GM19238 (cell line): ENCODE data around the gene NIPSNAP3A.
"Not testable (repeated sequence)": the region's sequence is repeated elsewhere in the genome, so short reads cannot be mapped to it uniquely, and the experiment has no call there.

Experiments
- DNase-seq: peaks from one replicate; pipeline ENCODE4 v3.0.0; 2011; ENCODE audit warnings: low spot score; ENCODE audit not compliant: insufficient read length

The NIPSNAP3A gene

DNA sequence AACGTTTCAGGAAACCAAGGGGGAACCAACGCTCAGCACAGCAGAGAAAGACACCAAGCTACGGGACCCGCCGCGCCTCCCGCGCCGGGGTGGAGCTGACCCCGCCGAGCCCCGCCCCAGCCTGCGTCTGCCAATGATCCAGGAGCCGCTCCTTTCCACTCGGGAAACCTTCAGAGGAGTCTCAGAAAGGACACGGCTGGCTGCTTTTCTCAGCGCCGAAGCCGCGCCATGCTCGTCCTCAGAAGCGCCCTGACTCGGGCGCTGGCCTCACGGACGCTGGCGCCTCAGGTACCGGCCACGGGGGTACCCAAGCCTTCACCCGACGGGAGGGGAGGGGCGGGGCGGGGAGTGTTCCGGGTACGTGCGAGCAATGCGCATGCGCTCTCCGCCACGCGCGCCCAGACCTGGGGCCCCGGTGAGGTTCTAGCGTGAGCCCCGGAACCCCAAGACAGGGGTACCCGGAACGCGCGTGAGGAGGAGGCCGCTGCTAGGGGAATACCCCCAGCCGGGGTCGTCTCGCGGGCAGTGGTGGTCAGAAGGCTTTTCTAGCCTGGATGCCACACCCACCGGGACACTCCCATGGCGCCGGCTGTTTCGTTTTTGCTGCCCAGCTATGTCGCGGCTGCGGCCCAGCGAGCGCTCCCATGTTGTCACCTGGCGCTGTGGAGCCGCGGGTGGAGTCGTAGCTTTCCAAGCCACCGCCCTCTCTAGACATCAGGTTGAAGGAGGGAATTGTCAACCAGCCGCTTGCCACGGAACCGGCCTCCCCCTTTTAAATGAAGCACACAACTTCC lies at the start of gene NIPSNAP3A:
Gene NIPSNAP3A (plus strand): TSS at position 119 of the 794 bp plus-strand sequence. CDS start 110 bp downstream, at position 229.
- peak; percentile 62 for DNase-seq

DNA sequence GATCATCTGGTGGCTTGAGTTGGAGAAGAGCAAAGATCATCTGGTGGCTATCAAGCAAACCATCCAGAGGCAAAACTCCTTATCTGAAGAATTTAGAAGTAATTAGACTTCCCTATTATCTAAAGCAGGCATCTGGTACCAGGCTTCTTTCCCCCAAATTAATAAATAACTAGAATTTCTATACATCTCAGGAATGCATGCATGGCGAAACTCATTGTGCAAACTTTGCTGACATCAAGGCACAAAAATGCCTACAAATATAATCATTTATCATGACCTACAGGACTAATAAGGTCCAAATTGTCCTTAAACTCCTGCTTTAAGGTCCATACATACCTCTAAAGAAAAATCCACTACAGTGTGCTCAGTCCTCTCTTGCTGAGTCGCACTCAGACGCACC lies 47.2 kb upstream of the NIPSNAP3A start:
- DNase-seq = no peak

DNA sequence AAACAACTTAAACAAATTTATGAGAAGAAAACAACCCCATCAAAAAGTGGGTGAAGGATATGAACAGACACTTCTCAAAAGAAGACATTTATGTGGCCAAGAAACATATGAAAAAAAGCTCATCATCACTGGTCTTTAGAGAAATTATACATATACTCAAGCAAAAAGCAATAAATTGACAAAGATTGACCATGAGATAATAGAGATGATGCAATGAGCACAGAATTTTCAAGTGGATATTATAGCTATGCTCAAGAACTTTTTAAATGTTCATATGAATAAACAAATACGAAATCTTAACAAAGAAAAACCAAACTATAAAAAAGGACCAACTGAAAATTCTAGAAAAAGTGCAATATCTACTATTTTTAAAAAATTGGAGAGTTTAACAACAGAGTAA lies 38.7 kb upstream of the NIPSNAP3A start:
- DNase-seq = not testable (repeated sequence)

DNA sequence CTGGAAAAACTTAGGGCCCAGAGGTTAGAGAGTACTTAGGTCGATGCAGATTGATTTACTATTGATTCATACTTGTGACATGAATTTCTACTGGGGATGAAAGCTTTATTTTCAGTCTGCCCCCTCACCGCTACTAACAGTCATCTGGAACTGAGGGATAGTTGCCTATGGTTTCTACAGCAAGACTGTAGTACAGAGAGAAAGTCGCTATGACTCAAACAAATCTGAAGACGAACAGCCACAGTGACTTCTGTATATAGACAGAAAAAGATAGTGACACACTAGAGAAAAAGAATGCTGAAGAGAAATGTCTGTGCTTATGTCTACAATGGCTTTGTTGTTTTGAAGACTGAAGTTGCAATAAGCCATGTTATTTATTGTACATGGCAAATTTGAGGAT lies 35.9 kb upstream of the NIPSNAP3A start:
- DNase-seq = no peak

DNA sequence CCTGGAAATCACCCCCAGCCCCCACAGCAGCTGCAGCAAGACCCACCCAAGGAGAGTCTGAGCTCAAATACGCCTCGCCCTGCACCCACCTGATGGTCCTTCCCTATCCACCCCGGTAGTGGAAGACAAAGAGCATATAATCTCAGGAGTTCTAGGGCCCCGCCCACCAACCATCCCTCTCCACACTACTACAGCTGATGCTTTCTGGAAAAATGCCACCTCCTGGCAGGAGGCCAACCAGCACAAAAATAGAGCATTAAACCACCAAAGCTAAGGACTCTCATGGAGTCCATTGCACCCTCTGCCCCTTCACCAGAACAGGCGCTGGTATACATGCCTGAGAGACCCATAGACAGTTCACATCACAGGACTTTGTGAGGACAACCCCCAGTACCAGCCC lies 22.5 kb upstream of the NIPSNAP3A start:
- DNase-seq = no peak

DNA sequence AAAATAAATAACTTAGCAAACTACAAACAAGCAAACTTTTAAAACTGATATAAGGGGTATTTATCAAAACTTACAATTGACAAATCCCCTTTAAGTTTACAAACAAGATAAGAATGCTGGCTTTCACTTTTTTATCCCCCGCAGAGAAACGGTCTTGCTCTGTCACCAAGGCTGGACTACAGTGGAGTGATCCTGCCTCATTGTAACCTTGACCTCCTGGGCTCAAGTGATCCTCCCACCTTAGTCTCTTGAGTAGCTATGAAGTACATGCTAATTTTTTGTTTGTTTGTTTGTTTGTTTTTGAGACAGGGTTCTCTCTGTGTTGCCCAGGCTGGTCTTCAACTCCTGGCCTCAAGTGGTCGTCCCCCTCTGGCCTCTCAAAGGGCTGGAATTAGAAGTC lies 9.0 kb upstream of the NIPSNAP3A start:
- no peak for DNase-seq

DNA sequence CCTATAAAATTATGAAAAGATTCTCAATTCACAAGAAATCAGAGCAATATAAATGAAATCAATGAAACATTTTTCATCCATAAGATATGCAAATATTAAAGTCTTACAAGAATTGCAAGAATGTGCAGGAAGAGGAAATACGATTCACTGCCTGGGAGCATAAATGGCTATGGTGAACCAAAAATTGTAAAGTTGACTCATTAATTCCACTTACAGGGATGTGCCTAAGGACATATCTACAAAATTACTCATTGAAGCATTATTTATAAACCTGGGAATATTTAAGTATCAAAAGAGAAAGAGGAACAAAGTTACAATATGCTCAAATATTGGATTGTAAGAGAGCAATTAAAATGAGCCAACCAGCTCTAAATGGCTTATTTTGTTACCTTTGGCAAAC lies 6.9 kb upstream of the NIPSNAP3A start:
- DNase-seq = no peak

DNA sequence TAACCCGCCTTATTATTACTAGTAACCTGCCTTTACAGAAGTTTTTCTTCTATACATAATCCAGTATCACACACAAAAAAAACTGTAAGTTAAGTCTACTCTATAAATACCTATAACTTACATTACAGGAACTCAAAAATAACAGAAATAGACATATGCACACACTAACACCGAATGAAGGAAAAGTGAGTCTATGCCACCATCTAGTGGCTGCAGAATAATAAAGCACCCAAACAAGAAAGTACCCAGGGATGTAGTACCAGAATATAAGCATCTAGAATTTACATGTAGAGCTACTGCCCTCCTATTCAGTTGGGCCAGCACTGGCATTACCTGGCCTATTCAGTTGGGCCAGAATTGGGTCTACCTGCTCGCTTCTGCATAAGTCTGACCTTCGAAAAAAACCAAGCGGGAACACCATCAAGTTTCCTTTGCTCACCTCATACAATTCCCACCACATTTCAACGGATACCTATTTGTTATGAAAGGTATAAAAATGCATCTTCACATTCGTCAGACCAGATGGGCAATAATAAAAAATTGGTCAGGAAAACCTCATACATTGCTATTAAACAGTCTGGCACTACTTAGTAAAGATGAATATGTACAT lies 4.0 kb upstream of the NIPSNAP3A start:
- no peak for DNase-seq

DNA sequence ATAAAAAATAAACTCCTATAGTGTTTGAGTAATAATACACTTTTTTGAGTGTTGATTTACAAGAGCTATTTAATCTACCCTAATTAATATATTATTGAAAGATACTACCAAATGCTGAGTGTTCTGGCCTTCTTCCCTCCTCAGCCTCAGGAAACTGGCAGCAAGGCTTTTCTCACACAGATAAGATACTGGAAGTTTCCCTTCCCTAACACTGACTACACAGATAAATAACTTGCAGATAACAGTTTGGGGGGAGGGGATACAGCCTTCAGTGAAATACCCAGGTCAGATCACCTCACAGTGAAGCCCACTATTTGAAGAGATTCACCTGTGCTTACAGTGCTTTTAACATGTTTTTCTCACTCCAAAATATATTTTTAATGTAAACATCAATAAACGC lies 1.6 kb upstream of the NIPSNAP3A start:
- DNase-seq = no peak

DNA sequence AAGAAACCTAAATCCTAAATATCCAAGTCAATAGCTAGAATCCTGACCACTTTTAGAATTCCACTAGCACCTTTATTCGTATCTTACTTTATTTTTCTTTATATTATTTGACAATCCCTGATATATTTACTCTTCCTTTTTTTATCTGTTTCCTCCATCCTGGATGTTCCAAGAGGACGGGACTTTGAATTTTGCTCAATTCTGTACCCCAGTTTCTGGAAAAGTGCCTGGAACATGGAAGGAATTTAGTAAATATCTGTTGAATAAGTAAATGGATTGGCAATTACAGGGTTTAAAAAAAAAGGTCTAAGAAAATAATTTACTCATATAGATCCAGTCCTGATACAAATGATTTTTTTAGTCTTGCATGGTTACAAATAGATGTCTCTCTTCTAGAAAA lies 1.2 kb upstream of the NIPSNAP3A start:
- no peak for DNase-seq

DNA sequence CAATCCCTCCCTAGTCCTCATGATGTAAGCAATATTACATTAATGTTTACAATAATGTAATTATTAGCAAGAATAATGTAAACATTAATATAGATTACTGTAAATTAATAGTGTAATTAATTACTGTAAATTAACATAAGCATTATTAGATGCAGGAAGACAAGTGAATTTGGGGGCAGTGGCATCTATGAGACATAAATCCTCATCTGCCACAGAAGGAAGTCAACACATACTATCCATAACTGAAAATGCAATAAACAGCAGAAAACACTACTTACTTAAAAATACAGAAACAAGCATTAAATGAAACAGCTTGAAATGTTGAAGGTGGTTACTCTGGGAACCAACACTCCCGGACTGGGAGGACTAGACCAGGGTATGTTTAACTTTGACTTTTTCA lies 685 bp upstream of the NIPSNAP3A start:
- DNase-seq = no peak

DNA sequence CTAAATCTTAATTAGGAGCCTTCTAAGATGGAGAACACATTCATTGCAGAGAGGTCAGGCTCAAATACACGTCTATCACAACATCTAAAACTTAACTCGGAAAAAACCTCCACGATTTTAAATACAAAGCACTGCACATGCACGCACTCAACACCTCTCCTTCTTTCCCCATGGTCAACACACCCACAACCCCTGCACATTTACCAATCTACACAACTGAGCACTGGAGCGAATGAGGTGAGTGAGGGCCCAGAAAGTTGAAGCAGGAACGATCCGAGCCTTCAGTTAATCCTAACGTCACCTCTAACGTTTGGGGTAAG lies 278 bp upstream of the NIPSNAP3A start:
- no peak for DNase-seq

DNA sequence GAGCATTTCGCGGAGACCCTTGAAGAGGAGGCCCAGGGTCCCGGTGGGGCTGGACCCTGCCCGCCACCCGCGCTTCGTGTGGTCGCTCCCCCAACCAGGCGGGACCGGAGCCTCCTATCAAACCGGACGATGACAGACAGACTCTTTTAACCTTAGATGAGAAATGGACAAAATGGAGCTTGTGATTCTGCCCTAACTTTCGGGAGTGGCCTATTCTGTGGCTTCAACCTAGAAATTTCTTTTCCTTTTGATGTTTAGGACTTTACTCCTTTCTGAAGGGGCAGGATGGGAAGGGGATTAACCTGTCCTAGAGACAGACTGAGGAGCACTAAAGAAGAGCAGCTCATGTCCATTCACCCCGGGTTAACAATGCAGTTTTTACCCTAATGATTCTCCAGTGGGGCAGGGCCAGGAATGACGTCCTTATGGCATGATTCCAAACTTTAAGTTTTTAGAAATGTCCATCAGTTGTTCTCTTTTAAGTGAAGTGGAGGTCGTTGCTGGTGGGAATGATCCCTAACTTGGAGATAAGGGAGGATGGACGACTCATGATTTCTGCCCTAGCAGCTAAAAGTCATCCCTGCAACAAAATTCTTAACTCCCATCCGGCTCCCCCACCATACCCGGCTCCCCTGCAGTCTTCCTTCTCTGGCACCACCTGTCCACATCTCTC lies 1.0 kb downstream of the NIPSNAP3A start:
- no peak for DNase-seq

DNA sequence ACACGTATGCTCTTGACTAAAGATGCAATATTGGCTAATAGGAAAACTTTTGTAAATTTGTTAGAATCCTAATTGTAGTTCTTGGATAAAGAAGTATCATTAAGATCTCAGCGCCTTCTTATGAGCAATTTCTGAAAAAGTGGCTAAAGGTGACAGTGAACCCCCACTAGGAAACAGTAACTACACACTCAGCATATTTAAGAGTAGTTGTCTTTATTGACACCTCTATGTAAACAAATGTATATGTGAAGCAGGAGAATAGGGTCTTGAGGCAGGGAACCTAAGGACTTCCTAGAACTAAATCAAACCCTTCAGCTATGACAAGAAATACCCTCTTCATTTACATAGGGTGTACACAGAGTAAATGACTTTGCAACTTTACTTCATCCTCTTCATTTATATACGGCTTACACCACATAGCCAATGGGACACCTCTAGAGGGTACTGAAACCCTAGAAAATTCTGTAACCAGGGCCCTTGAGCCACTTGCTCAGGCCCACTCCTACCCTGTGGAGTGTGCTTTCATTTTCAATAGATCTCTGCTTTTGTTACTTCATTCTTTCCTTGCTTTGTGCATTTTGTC lies 2.8 kb downstream of the NIPSNAP3A start:
- DNase-seq = no peak

DNA sequence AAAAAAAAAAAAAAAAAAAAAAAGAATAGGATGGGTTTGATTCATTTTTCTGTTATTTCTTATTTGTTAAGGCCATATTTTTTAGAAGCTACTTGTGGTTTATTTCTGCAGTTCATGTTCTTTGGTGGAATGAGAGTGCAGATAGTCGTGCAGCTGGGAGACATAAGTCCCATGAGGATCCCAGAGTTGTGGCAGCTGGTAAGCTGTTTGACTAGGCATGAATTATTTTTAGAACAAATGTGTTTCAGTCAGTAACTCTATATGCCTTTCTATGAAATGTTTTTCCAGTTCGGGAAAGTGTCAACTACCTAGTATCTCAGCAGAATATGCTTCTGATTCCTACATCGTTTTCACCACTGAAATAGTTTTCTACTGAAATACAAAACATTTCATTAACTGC lies 11.5 kb downstream of the NIPSNAP3A start:
- DNase-seq = no peak

DNA sequence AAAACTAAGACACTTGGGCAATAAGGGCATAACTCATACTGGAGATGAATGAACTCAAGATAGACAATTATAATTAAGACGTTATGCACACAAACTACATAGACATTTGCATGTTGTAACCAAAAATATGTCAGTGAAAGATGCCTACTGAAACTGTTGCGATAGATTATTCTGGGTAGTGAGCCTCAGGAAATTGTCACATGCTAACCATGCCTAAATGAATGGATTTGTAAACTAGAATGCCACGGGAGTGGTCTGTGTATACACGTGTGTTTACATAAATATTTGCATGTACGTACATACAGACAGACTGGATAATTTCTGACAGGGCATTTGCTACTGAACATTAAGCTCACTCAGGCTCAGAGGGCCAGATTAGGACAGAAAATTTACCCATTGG lies 17.7 kb downstream of the NIPSNAP3A start:
- no peak for DNase-seq

DNA sequence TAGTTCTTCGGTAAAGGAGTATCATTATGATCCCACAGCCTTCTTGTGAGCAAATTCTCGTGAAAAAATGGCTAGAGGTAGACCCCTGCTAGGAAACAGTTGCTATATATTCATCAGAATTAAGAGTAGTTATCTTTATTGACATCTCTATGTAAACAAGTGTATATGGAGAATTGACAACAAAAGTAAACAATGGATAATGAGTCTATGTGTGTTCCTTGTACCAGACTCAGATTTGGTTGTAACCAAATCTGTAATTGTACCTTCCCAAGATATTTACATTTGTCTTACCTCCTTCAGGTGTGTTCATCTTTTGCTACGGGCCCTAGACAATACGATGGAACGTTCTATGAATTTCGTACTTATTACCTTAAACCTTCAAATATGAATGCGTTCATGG lies 18.5 kb downstream of the NIPSNAP3A start:
- DNase-seq = no peak

DNA sequence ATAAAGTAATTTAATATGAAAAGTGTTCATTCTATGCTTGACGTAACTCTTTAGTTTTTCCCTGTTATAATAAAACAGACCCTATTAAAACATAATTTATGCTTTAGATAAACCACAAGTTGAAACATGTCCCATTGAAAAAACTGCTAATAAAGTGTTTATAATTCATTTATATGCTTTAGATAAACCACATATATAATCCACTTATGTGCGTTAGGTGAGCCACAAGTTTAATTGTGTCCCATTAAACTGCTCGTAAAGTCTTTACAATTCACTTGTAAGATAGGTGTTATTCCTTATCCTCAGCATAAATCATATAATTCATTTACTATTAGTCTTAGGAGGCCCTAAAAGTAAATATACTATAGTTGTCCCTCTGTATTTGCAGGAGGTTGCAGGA lies 20.0 kb downstream of the NIPSNAP3A start:
- DNase-seq = no peak

DNA sequence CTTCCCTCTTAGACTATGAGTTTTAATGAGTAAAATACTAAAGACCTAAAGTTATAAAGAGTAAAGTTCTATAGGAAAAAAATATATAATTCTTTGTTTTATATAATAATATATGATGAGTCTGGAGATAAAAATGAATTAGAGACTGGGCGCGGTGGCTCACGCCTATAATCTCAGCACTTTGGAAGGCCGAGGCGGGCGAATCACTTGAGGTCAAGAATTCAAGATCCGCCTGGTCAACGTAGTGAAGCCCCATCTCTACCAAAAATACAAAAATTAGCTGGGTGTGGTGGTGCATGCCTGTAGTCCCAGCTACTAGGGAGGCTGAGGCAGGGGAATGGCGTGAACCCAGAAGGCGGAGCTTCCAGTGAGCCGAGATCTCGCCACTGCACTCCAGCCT lies 21.5 kb downstream of the NIPSNAP3A start:
- DNase-seq = not testable (repeated sequence)

DNA sequence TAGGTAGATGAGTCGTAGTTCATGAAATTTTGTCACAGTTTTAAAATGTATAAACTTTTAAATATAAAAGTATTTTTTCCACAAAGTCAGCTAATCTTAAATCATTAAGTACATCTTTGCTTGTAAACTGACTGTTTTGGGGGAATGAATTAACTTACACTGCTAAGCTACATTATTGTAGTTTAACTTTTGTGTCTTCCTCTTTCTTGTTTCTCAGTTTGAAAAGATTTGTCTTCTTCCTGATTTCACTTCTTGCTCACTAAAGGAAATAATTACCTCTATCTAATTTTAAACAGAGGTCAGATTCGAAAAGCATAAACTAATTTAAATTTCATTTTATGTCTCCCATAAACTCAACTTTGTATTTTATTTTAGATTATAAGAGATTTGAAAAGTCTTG lies 22.2 kb downstream of the NIPSNAP3A start:
- no peak for DNase-seq

DNA sequence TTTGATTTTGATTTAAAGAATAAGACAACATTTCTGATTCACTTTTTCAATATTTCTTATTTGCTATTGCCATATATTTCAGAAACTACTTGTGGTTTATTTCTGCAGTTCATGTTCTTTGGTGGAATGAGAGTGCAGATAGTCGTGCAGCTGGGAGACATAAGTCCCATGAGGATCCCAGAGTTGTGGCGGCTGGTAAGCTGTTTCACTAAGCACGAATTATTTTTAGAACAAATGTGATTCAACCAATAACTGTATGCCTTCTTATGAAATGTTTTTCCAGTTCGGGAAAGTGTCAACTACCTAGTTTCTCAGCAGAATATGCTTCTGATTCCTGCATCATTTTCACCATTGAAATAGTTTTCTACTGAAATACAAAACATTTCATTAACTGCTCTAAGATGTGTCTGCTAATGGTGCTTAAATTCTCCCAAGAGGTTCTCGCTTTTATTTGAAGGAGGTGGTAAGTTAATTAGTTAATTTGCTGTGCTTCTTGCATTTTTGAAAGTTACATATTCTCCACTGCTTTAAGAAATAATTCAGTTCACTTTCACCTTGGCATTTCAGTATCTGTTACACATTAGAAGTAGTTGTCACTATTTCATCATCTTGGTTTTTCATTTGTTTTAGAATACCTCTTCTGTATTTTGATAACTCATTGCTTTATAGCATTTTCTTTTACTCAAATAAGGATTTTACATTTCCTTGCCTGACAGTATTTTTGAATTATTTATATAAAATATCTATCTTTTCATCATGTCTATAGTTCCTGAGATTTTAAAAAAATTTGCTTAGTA lies 25.4 kb downstream of the NIPSNAP3A start:
- DNase-seq = no peak

DNA sequence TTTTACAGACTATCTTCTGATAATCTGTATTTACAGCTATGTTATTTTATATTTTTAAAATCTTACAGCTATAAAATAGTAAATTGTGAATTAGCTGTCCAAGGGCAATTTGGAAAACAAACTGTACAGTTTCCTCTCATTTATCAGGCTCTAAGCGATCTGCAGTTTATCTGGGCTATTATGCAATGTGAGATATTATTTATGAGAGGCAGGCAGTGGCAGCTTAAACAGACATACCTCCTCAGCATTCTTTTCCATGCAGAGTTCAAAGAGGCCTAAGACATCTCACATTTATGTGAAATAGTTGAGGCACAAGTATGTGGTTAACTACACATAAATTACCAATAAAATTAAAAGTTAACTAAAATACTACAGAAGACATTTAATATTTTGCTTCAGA lies 26.6 kb downstream of the NIPSNAP3A start:
- DNase-seq = no peak
